ENCODE measurements around the gene PLEKHM2.

The PLEKHM2 gene

GRCh38 chr1:15657021-15657420 is 27.1 kb upstream of the PLEKHM2 start:
- Histone ChIP-seq H3K36me3 (replicated peaks in 1 of 2; ENCODE audit: control insufficient read depth in 2 of 2, insufficient read depth in 2 of 2, low read length in 2 of 2) (peaks cover 22 to 92% of the 10 kb centered on the region in 2 donors), H2BK12ac (ENCODE audit: low read length) (no peak overlapping the region), H4K8ac (ENCODE audit: low read depth, low read length) (no peak overlapping the region), H3K27me3 (ENCODE audit: control insufficient read depth in 3 of 3, insufficient read depth in 3 of 3, low read depth in 1 of 3, low read length in 3 of 3) (no peaks in the 10 kb centered on the region), H3K9me3 (replicated peaks in 1 of 2; ENCODE audit: control insufficient read depth in 2 of 2, insufficient read depth in 1 of 2, low read depth in 1 of 2, low read length in 2 of 2) (no peaks in the 10 kb centered on the region), H2AFZ (ENCODE audit: low read length) (no peak overlapping the region), H2BK120ac (ENCODE audit: low read depth, low read length) (no peak overlapping the region), H3K79me1 (ENCODE audit: low read depth, low read length) (no peaks in the 10 kb centered on the region), H2BK5ac (ENCODE audit: low read length) (no peak overlapping the region), H3K14ac (ENCODE audit: low read length) (no peak overlapping the region), H3K4ac (ENCODE audit: low read length) (no peak overlapping the region), H3K27ac (replicated peaks; ENCODE audit: low read length) (no peak overlapping the region), H3K9ac (ENCODE audit: low read depth, low read length, poor library complexity) (no peak overlapping the region), H3K4me1 (ENCODE audit: control insufficient read depth in 2 of 2, insufficient read depth in 1 of 2, low read depth in 1 of 2, low read length in 2 of 2) (no peaks in the 10 kb centered on the region), H3K23ac (ENCODE audit: low read depth, low read length, poor library complexity) (no peak overlapping the region), H3K4me2 (ENCODE audit: insufficient read depth, low read length, poor library complexity, severe bottlenecking) (no peak overlapping the region), H4K91ac (ENCODE audit: low read depth, low read length, poor library complexity) (no peak overlapping the region), H3K4me3 (ENCODE audit: low read length in 2 of 2) (no peak overlapping the region), H2AK5ac (ENCODE audit: low read depth, low read length) (no peak overlapping the region), H2BK15ac (ENCODE audit: low read length) (no peak overlapping the region), H3K18ac (ENCODE audit: low read length) (no peak overlapping the region)
- no peak for DNase-seq (ENCODE audit: low spot score)
- no CpG with 5 or more reads among the region's 1 CpG for WGBS, 2 donors (ENCODE audit: extremely low coverage in 2 of 2, insufficient read length in 2 of 2, insufficient replicate concordance in 1 of 2)

- Histone ChIP-seq H3K27ac (replicated peaks; ENCODE audit: low read length) (no peak overlapping the region), H2BK5ac (ENCODE audit: low read length) (no peak overlapping the region), H3K27me3 (ENCODE audit: control insufficient read depth in 3 of 3, insufficient read depth in 3 of 3, low read depth in 1 of 3, low read length in 3 of 3) (no peaks in the 10 kb centered on the region), H2BK120ac (ENCODE audit: low read depth, low read length) (no peak overlapping the region), H3K18ac (ENCODE audit: low read length) (no peak overlapping the region), H2BK15ac (ENCODE audit: low read length) (no peak overlapping the region), H3K14ac (ENCODE audit: low read length) (no peak overlapping the region), H3K36me3 (replicated peaks in 1 of 2; ENCODE audit: control insufficient read depth in 2 of 2, insufficient read depth in 2 of 2, low read length in 2 of 2) (peaks cover 23 to 77% of the 10 kb centered on the region in 2 donors), H2AFZ (ENCODE audit: low read length) (no peak overlapping the region), H3K4ac (ENCODE audit: low read length) (no peak overlapping the region), H2AK5ac (ENCODE audit: low read depth, low read length) (no peak overlapping the region), H3K4me3 (ENCODE audit: low read length in 2 of 2) (no peak overlapping the region), H2BK12ac (ENCODE audit: low read length) (no peak overlapping the region), H4K8ac (ENCODE audit: low read depth, low read length) (no peak overlapping the region), H4K91ac (ENCODE audit: low read depth, low read length, poor library complexity) (no peak overlapping the region), H3K4me1 (ENCODE audit: control insufficient read depth in 2 of 2, insufficient read depth in 1 of 2, low read depth in 1 of 2, low read length in 2 of 2) (no peaks in the 10 kb centered on the region), H3K9ac (ENCODE audit: low read depth, low read length, poor library complexity) (no peak overlapping the region), H3K23ac (ENCODE audit: low read depth, low read length, poor library complexity) (no peak overlapping the region), H3K4me2 (ENCODE audit: insufficient read depth, low read length, poor library complexity, severe bottlenecking) (no peak overlapping the region), H3K9me3 (replicated peaks in 1 of 2; ENCODE audit: control insufficient read depth in 2 of 2, insufficient read depth in 1 of 2, low read depth in 1 of 2, low read length in 2 of 2) (no peaks in the 10 kb centered on the region), H3K79me1 (ENCODE audit: low read depth, low read length) (no peaks in the 10 kb centered on the region)
- WGBS, 2 donors (ENCODE audit: extremely low coverage in 2 of 2, insufficient read length in 2 of 2, insufficient replicate concordance in 1 of 2) = no CpG with 5 or more reads among the region's 3 CpGs
- no peak for DNase-seq (ENCODE audit: low spot score)
Measured at GRCh38 chr1:15660151-15660550, 24.0 kb upstream of the PLEKHM2 start.

GRCh38 chr1:15662477-15662876 is 21.6 kb upstream of the PLEKHM2 start:
- H2BK15ac ChIP-seq (ENCODE audit: low read length) = no peak overlapping the region
- H3K9me3 ChIP-seq (replicated peaks in 1 of 2; ENCODE audit: control insufficient read depth in 2 of 2, insufficient read depth in 1 of 2, low read depth in 1 of 2, low read length in 2 of 2) = no peaks in the 10 kb centered on the region
- peaks cover 20 to 55% of the 10 kb centered on the region in 2 donors for H3K36me3 ChIP-seq (replicated peaks in 1 of 2; ENCODE audit: control insufficient read depth in 2 of 2, insufficient read depth in 2 of 2, low read length in 2 of 2)
- no peaks in the 10 kb centered on the region for H3K27me3 ChIP-seq (ENCODE audit: control insufficient read depth in 3 of 3, insufficient read depth in 3 of 3, low read depth in 1 of 3, low read length in 3 of 3)
- no peak overlapping the region for H3K4me2 ChIP-seq (ENCODE audit: insufficient read depth, low read length, poor library complexity, severe bottlenecking)
- H3K4me3 ChIP-seq (ENCODE audit: low read length in 2 of 2) = no peak overlapping the region
- no peak overlapping the region for H3K14ac ChIP-seq (ENCODE audit: low read length)
- H3K27ac ChIP-seq (replicated peaks; ENCODE audit: low read length) = no peak overlapping the region
- H3K79me1 ChIP-seq (ENCODE audit: low read depth, low read length) = no peaks in the 10 kb centered on the region
- no peak overlapping the region for H3K9ac ChIP-seq (ENCODE audit: low read depth, low read length, poor library complexity)
- no peak for DNase-seq (ENCODE audit: low spot score)
- no peak overlapping the region for H2BK120ac ChIP-seq (ENCODE audit: low read depth, low read length)
- no peak overlapping the region for H2BK12ac ChIP-seq (ENCODE audit: low read length)
- H3K18ac ChIP-seq (ENCODE audit: low read length) = no peak overlapping the region
- H2AFZ ChIP-seq (ENCODE audit: low read length) = no peak overlapping the region
- H4K91ac ChIP-seq (ENCODE audit: low read depth, low read length, poor library complexity) = no peak overlapping the region
- H3K4me1 ChIP-seq (ENCODE audit: control insufficient read depth in 2 of 2, insufficient read depth in 1 of 2, low read depth in 1 of 2, low read length in 2 of 2) = no peaks in the 10 kb centered on the region
- no peak overlapping the region for H3K4ac ChIP-seq (ENCODE audit: low read length)
- no peak overlapping the region for H4K8ac ChIP-seq (ENCODE audit: low read depth, low read length)
- WGBS, 2 donors (ENCODE audit: extremely low coverage in 2 of 2, insufficient read length in 2 of 2, insufficient replicate concordance in 1 of 2) = no CpG with 5 or more reads among the region's 2 CpGs
- H2AK5ac ChIP-seq (ENCODE audit: low read depth, low read length) = no peak overlapping the region
- no peak overlapping the region for H3K23ac ChIP-seq (ENCODE audit: low read depth, low read length, poor library complexity)
- no peak overlapping the region for H2BK5ac ChIP-seq (ENCODE audit: low read length)

GRCh38 chr1:15663925-15664324 is 20.2 kb upstream of the PLEKHM2 start:
- Histone ChIP-seq H3K9me3 (replicated peaks in 1 of 2; ENCODE audit: control insufficient read depth in 2 of 2, insufficient read depth in 1 of 2, low read depth in 1 of 2, low read length in 2 of 2) (no peaks in the 10 kb centered on the region), H3K4me2 (ENCODE audit: insufficient read depth, low read length, poor library complexity, severe bottlenecking) (no peak overlapping the region), H2BK15ac (ENCODE audit: low read length) (no peak overlapping the region), H3K9ac (ENCODE audit: low read depth, low read length, poor library complexity) (no peak overlapping the region), H3K4ac (ENCODE audit: low read length) (no peak overlapping the region), H3K27me3 (ENCODE audit: control insufficient read depth in 3 of 3, insufficient read depth in 3 of 3, low read depth in 1 of 3, low read length in 3 of 3) (no peaks in the 10 kb centered on the region), H4K8ac (ENCODE audit: low read depth, low read length) (no peak overlapping the region), H3K4me1 (ENCODE audit: control insufficient read depth in 2 of 2, insufficient read depth in 1 of 2, low read depth in 1 of 2, low read length in 2 of 2) (no peaks in the 10 kb centered on the region), H3K14ac (ENCODE audit: low read length) (no peak overlapping the region), H3K23ac (ENCODE audit: low read depth, low read length, poor library complexity) (no peak overlapping the region), H2BK5ac (ENCODE audit: low read length) (no peak overlapping the region), H2BK12ac (ENCODE audit: low read length) (no peak overlapping the region), H2AFZ (ENCODE audit: low read length) (no peak overlapping the region), H4K91ac (ENCODE audit: low read depth, low read length, poor library complexity) (no peak overlapping the region), H3K36me3 (replicated peaks in 1 of 2; ENCODE audit: control insufficient read depth in 2 of 2, insufficient read depth in 2 of 2, low read length in 2 of 2) (peaks cover 20 to 44% of the 10 kb centered on the region in 2 donors), H2AK5ac (ENCODE audit: low read depth, low read length) (no peak overlapping the region), H3K4me3 (ENCODE audit: low read length in 2 of 2) (no peak overlapping the region), H2BK120ac (ENCODE audit: low read depth, low read length) (no peak overlapping the region), H3K79me1 (ENCODE audit: low read depth, low read length) (no peaks in the 10 kb centered on the region), H3K18ac (ENCODE audit: low read length) (no peak overlapping the region), H3K27ac (replicated peaks; ENCODE audit: low read length) (no peak overlapping the region)
- DNase-seq (ENCODE audit: low spot score) = no peak
- no CpG with 5 or more reads among the region's 3 CpGs for WGBS, 2 donors (ENCODE audit: extremely low coverage in 2 of 2, insufficient read length in 2 of 2, insufficient replicate concordance in 1 of 2)
